Liver (tissue), 9 donors: Measurements from ENCODE around the gene KLHDC7B. TPM values are rescaled to one million over a fixed set of nuclear protein-coding genes. Genes with fewer than 3 reads are reported as not detected.

Experiments used
- DNase-seq: peaks from one replicate; pipeline ENCODE4 v3.0.0-alpha.2; 2017; ENCODE audit warnings: low spot score
- H3K27ac ChIP-seq, 2 donors: one replicate each; pipeline ENCODE4 v1.7.0; 2013; ENCODE audit warnings: inconsistent platforms in 2 of 2, low read length in 2 of 2, control low read depth in 1 of 2, low read depth in 1 of 2, mild to moderate bottlenecking in 1 of 2
- H3K27me3 ChIP-seq, 4 donors: one replicate each; pipeline versions ENCODE4 v1.6.1 to v1.7.0; 2013; ENCODE audit warnings: low read length in 3 of 4, inconsistent platforms in 1 of 4, mild to moderate bottlenecking in 1 of 4, moderate library complexity in 1 of 4; ENCODE audit not compliant: control insufficient read depth in 4 of 4, insufficient read depth in 4 of 4
- H3K36me3 ChIP-seq, 4 donors: one replicate each; pipeline versions ENCODE4 v1.6.1 to v1.7.0; 2013; ENCODE audit warnings: low read length in 3 of 4, mild to moderate bottlenecking in 3 of 4, low read depth in 1 of 4, moderate library complexity in 1 of 4; ENCODE audit not compliant: control insufficient read depth in 4 of 4, insufficient read depth in 3 of 4
- H3K4me1 ChIP-seq, 4 donors: one replicate each; pipeline versions ENCODE4 v1.6.1 to v1.7.0; 2013; ENCODE audit warnings: low read length in 3 of 4, mild to moderate bottlenecking in 3 of 4, moderate library complexity in 1 of 4; ENCODE audit not compliant: control insufficient read depth in 4 of 4, insufficient read depth in 4 of 4
- H3K4me3 ChIP-seq, 3 donors: one replicate each; pipeline versions ENCODE4 v1.6.1 to v1.7.0; 2013; ENCODE audit warnings: low read length in 3 of 3, control low read depth in 1 of 3, low read depth in 1 of 3, mild to moderate bottlenecking in 1 of 3
- H3K9ac ChIP-seq, 2 donors: one replicate each; pipeline ENCODE4 v1.7.0; 2013; ENCODE audit warnings: low read length in 2 of 2, mild to moderate bottlenecking in 2 of 2, moderate library complexity in 2 of 2, control low read depth in 1 of 2, low read depth in 1 of 2
- H3K9me3 ChIP-seq, 4 donors: one replicate each; pipeline versions ENCODE4 v1.6.1 to v1.7.0; 2013; ENCODE audit warnings: low read length in 3 of 4; ENCODE audit not compliant: control insufficient read depth in 4 of 4
- EGR1 ChIP-seq, 2 donors: IDR thresholded peaks; 2 replicates each; pipeline ENCODE4 v1.6.1; 2016 to 2018; ENCODE audit warnings: antibody characterized with exemption in 2 of 2, low read depth in 2 of 2
- FOXA1 ChIP-seq: IDR thresholded peaks from 2 replicates; pipeline ENCODE4 v1.6.1; 2016; ENCODE audit warnings: antibody characterized with exemption
- FOXA2 ChIP-seq: IDR thresholded peaks from 2 replicates; pipeline ENCODE4 v1.6.1; 2016; ENCODE audit warnings: antibody characterized with exemption
- GABPA ChIP-seq, 2 donors: IDR thresholded peaks in 1 of 2; conservative IDR thresholded peaks in 1 of 2; 2 replicates each; pipeline ENCODE4 v1.6.1; 2016; ENCODE audit warnings: antibody characterized with exemption in 2 of 2, mild to moderate bottlenecking in 1 of 2, moderate library complexity in 1 of 2
- HNF4A ChIP-seq, 2 donors: conservative IDR thresholded peaks; 2 replicates each; pipeline ENCODE4 v1.6.1; 2016; ENCODE audit warnings: antibody characterized with exemption in 2 of 2, mild to moderate bottlenecking in 2 of 2
- HNF4G ChIP-seq: IDR thresholded peaks from 2 replicates; pipeline ENCODE4 v1.6.1; 2016; ENCODE audit warnings: antibody characterized with exemption
- JUND ChIP-seq, 2 donors: IDR thresholded peaks; 2 replicates each; pipeline ENCODE4 v1.6.1; 2016; ENCODE audit warnings: antibody characterized with exemption in 2 of 2
- MAX ChIP-seq: IDR thresholded peaks from 2 replicates; pipeline ENCODE4 v1.6.1; 2016; ENCODE audit warnings: antibody characterized with exemption
- NR2F2 ChIP-seq: IDR thresholded peaks from 2 replicates; pipeline ENCODE4 v1.6.1; 2016; ENCODE audit warnings: antibody characterized with exemption
- RAD21 ChIP-seq, 2 donors: IDR thresholded peaks; 2 replicates each; pipeline ENCODE4 v1.6.1; 2016; ENCODE audit warnings: antibody characterized with exemption in 2 of 2, mild to moderate bottlenecking in 2 of 2
- RXRA ChIP-seq, 2 donors: IDR thresholded peaks; 2 replicates each; pipeline ENCODE4 v1.6.1; 2017 to 2018; ENCODE audit warnings: antibody characterized with exemption in 2 of 2, mild to moderate bottlenecking in 1 of 2
- SP1 ChIP-seq: IDR thresholded peaks from 2 replicates; pipeline ENCODE4 v1.6.1; 2018; ENCODE audit warnings: antibody characterized with exemption, mild to moderate bottlenecking
- TAF1 ChIP-seq: conservative IDR thresholded peaks from 2 replicates; pipeline ENCODE4 v1.6.1; 2016; ENCODE audit warnings: antibody characterized with exemption, mild to moderate bottlenecking
- YY1 ChIP-seq: IDR thresholded peaks from 2 replicates; pipeline ENCODE4 v1.6.1; 2016; ENCODE audit warnings: antibody characterized with exemption, mild to moderate bottlenecking
- WGBS: extraction: QIAGEN DNeasy Blood & Tissue Kit; methylation state at CpG from one replicate; pipeline ENCODE4 v1.1.7; 2013; 5-methylcytosine and 5-hydroxymethylcytosine counted together
- polyA plus RNA-seq, 2 donors: library from polyadenylated mRNA; stranded (reverse) in 1 of 2; unstranded in 1 of 2; fragments of 200-250 nt in 1 of 2; fragments of >200 nt in 1 of 2; fragmentation: Nextera tagmentation in 1 of 2; extraction: Ambion mirVana in 1 of 2; gene quantifications; one replicate each; pipeline versions ENCODE4 v1.2.1 to v1.2.3, GENCODE V29; 2013 to 2015
- total RNA-seq, 2 donors: library from RNA; depleted of rRNA; stranded (reverse); fragments of >200 nt; gene quantifications; one replicate each; pipeline ENCODE4 v1.2.3, GENCODE V29; 2014
- TF ChIP-seq, protein P1 (sequence below): IDR thresholded peaks from 2 replicates; pipeline ENCODE4 v1.6.1; 2016; ENCODE audit warnings: antibody characterized with exemption
- TF ChIP-seq, protein P2 (sequence below): IDR thresholded peaks from 2 replicates; pipeline ENCODE4 v1.6.1; 2016; ENCODE audit warnings: antibody characterized with exemption
- TF ChIP-seq, protein P3 (sequence below): fragments of 150-350 bp; IDR thresholded peaks from 2 replicates; pipeline ENCODE4 v1.5.1; 2017; ENCODE audit warnings: improper control_type of control experiment, low read depth, low read length; ENCODE audit not compliant: missing input control
- TF ChIP-seq, protein P4 (sequence below): IDR thresholded peaks from 2 replicates; pipeline ENCODE4 v1.6.1; 2016; ENCODE audit warnings: antibody characterized with exemption, mild to moderate bottlenecking
- donor health status: healthy.
- donor health status: healthy.
- donor health status: healthy.
- donor health status: healthy.
- donor health status: healthy.

The KLHDC7B gene
- total and polyA plus RNA-seq, 4 donors, result 0.08 to 0.16 (median 0.08) TPM; not detected in 1

DNA sequence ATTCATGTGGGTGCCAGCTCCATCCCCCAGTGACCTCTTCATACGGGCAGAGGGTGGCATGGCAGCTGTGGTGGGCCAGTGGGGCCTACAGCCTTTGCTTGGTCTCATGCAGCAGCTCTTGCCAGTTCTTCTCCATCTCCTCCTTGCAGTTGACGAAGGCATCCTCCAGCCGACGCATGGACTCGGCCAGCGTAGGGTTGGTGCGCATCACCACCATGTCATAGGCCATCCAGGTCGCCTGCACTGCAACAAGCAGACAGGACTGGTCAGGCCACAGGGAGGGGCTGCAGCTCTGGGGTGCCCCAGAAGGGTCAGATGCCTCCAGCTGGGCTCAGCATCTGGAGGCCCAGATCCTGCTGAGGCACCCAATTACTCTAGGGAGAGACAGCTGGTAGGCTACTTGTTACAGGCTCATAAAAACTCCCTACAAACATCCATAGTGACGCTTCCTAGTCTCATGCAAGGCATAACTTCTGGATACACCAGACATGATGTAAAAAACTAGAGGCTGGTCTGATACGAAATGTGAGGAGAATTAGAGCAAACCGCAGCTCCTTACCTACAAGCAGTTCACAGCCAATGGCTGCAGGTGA lies 5.6 kb downstream of the KLHDC7B start (continued):
- TF ChIP-seq, protein P1, sequence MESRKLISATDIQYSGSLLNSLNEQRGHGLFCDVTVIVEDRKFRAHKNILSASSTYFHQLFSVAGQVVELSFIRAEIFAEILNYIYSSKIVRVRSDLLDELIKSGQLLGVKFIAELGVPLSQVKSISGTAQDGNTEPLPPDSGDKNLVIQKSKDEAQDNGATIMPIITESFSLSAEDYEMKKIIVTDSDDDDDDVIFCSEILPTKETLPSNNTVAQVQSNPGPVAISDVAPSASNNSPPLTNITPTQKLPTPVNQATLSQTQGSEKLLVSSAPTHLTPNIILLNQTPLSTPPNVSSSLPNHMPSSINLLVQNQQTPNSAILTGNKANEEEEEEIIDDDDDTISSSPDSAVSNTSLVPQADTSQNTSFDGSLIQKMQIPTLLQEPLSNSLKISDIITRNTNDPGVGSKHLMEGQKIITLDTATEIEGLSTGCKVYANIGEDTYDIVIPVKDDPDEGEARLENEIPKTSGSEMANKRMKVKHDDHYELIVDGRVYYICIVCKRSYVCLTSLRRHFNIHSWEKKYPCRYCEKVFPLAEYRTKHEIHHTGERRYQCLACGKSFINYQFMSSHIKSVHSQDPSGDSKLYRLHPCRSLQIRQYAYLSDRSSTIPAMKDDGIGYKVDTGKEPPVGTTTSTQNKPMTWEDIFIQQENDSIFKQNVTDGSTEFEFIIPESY, result no peak
- no peak for TF ChIP-seq EGR1 (IDR thresholded peaks at IDR 0.05; ENCODE audit: low read depth in 2 of 2)

DNA sequence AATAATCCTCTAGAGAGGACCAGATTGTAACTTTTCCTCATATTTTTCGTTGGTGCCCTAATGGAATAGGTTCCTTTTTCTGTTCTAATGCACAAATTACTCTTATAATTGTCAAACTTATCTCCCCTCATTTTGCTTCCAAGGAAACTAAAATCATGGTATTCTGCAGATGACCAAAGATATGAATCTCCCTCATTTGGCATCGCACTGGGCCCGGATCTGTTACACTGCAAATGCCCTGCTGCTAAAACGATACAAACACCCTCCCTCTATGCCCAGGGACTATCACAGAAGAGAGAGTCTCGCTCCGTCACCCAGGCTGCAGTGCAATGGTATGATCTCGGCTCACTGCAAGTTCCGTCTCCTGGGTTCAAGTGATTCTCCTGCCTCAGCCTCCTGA lies 7.6 kb downstream of the KLHDC7B start:
- H3K27ac ChIP-seq, result no peak overlapping the region
- no peaks in the 10 kb centered on the region for H3K36me3 ChIP-seq
- DNase-seq, result no peak
- H3K4me3 ChIP-seq, result no peak overlapping the region
- TF ChIP-seq TAF1 (no peak), MAX (no peak), NR2F2 (no peak), GABPA (IDR thresholded peaks at IDR 0.05 in 1 of 2, conservative IDR thresholded peaks at IDR 0.05 in 1 of 2) (no peak), JUND (IDR thresholded peaks at IDR 0.05) (no peak), RXRA (IDR thresholded peaks at IDR 0.05) (no peak), HNF4G (no peak), RAD21 (IDR thresholded peaks at IDR 0.05) (no peak), FOXA1 (no peak), EGR1 (IDR thresholded peaks at IDR 0.05; ENCODE audit: low read depth in 2 of 2) (no peak), HNF4A (conservative IDR thresholded peaks at IDR 0.05) (no peak), FOXA2 (no peak), YY1 (no peak), SP1 (no peak)
- TF ChIP-seq, protein P2, sequence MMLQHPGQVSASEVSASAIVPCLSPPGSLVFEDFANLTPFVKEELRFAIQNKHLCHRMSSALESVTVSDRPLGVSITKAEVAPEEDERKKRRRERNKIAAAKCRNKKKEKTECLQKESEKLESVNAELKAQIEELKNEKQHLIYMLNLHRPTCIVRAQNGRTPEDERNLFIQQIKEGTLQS, result no peak
- TF ChIP-seq, protein P3, sequence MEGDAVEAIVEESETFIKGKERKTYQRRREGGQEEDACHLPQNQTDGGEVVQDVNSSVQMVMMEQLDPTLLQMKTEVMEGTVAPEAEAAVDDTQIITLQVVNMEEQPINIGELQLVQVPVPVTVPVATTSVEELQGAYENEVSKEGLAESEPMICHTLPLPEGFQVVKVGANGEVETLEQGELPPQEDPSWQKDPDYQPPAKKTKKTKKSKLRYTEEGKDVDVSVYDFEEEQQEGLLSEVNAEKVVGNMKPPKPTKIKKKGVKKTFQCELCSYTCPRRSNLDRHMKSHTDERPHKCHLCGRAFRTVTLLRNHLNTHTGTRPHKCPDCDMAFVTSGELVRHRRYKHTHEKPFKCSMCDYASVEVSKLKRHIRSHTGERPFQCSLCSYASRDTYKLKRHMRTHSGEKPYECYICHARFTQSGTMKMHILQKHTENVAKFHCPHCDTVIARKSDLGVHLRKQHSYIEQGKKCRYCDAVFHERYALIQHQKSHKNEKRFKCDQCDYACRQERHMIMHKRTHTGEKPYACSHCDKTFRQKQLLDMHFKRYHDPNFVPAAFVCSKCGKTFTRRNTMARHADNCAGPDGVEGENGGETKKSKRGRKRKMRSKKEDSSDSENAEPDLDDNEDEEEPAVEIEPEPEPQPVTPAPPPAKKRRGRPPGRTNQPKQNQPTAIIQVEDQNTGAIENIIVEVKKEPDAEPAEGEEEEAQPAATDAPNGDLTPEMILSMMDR, result no peak
- TF ChIP-seq, protein P1, result no peak
- TF ChIP-seq, protein P4, sequence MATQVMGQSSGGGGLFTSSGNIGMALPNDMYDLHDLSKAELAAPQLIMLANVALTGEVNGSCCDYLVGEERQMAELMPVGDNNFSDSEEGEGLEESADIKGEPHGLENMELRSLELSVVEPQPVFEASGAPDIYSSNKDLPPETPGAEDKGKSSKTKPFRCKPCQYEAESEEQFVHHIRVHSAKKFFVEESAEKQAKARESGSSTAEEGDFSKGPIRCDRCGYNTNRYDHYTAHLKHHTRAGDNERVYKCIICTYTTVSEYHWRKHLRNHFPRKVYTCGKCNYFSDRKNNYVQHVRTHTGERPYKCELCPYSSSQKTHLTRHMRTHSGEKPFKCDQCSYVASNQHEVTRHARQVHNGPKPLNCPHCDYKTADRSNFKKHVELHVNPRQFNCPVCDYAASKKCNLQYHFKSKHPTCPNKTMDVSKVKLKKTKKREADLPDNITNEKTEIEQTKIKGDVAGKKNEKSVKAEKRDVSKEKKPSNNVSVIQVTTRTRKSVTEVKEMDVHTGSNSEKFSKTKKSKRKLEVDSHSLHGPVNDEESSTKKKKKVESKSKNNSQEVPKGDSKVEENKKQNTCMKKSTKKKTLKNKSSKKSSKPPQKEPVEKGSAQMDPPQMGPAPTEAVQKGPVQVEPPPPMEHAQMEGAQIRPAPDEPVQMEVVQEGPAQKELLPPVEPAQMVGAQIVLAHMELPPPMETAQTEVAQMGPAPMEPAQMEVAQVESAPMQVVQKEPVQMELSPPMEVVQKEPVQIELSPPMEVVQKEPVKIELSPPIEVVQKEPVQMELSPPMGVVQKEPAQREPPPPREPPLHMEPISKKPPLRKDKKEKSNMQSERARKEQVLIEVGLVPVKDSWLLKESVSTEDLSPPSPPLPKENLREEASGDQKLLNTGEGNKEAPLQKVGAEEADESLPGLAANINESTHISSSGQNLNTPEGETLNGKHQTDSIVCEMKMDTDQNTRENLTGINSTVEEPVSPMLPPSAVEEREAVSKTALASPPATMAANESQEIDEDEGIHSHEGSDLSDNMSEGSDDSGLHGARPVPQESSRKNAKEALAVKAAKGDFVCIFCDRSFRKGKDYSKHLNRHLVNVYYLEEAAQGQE, result no peak
- WGBS, result 85% methylated on average over 8 of the region's 8 CpGs
- H3K4me1 ChIP-seq, result peaks cover 0 to 9% (median 7%) of the 10 kb centered on the region in 4 donors
- no peak overlapping the region for H3K9ac ChIP-seq
- no peaks in the 10 kb centered on the region for H3K9me3 ChIP-seq
- no peaks in the 10 kb centered on the region for H3K27me3 ChIP-seq
